Fibroblast of pulmonary artery (primary cell): Measurements from ENCODE around the gene FYB2.

Source experiments
- DNase-seq: peaks from one replicate; pipeline ENCODE4 v3.0.0-alpha.2; 2010; ENCODE audit warnings: low read depth
- H3K4me3 ChIP-seq: replicated peaks from 2 replicates; pipeline ENCODE4 v1.5.1; 2011; ENCODE audit warnings: low read depth, mild to moderate bottlenecking, control low read depth, low read length, moderate library complexity
- CTCF ChIP-seq: IDR thresholded peaks from 2 replicates; pipeline ENCODE4 v1.5.1; 2011; ENCODE audit warnings: mild to moderate bottlenecking, control low read depth, low read length, inconsistent platforms; ENCODE audit errors: missing control alignments

Gene FYB2

GRCh38 chr1:56819387-56819899, at the start of gene FYB2:
Gene FYB2, minus strand, starts transcription at chr1:56819404. Its CDS starts 114 bp downstream, at chr1:56819290.
- H3K4me3 ChIP-seq, result no peak within 1 kb of the TSS
- DNase-seq, result no peak
- no peak for TF ChIP-seq CTCF

GRCh38 chr1:56868761-56869160, 49.6 kb upstream of the FYB2 start:
- no peak for TF ChIP-seq CTCF
- DNase-seq, result no peak
- H3K4me3 ChIP-seq, result no peak overlapping the region

- DNase-seq, result no peak
- H3K4me3 ChIP-seq, result no peak overlapping the region
- TF ChIP-seq CTCF, result no peak
These were observed 48.3 kb upstream of the FYB2 start for GRCh38 chr1:56867491-56867890.

- DNase-seq, result peak; percentile 20
- no peak overlapping the region for H3K4me3 ChIP-seq
- TF ChIP-seq CTCF, result no peak
These were observed 47.5 kb upstream of the FYB2 start for GRCh38 chr1:56866656-56867055.

- DNase-seq, result no peak
- TF ChIP-seq CTCF, result no peak
- no peak overlapping the region for H3K4me3 ChIP-seq
These were observed 45.2 kb upstream of the FYB2 start for GRCh38 chr1:56864430-56864829.

- DNase-seq, result no peak
- no peak overlapping the region for H3K4me3 ChIP-seq
- no peak for TF ChIP-seq CTCF
These were observed 44.2 kb upstream of the FYB2 start for GRCh38 chr1:56863265-56863992.

- TF ChIP-seq CTCF, result no peak
- no peak for DNase-seq
- H3K4me3 ChIP-seq, result no peak overlapping the region
These were observed 40.1 kb upstream of the FYB2 start for GRCh38 chr1:56859287-56859686.
